HepG2 (cell line): ENCODE measurements around the gene HSPA5. TPM values are rescaled to one million over a fixed set of nuclear protein-coding genes. Genes with fewer than 3 reads are reported as not detected.

Experiments
- BRF2 ChIP-seq: sonication (generic); formaldehyde crosslinking; IDR thresholded peaks from 2 replicates; pipeline ENCODE4 v1.8.1; 2022; ENCODE audit warnings: mild to moderate bottlenecking, missing genetic modification reagents
- DBP ChIP-seq: sonication (generic); formaldehyde crosslinking; IDR thresholded peaks from 2 replicates; pipeline ENCODE4 v1.4.0; 2020; ENCODE audit warnings: missing genetic modification reagents; ENCODE audit errors: not compliant biosample characterization
- ELF4 ChIP-seq: sonication (generic); formaldehyde crosslinking; IDR thresholded peaks from 2 replicates; pipeline ENCODE4 v1.5.0; 2020; ENCODE audit warnings: missing genetic modification reagents, mild to moderate bottlenecking, moderate library complexity, borderline replicate concordance
- FOXJ3 ChIP-seq: sonication (generic); formaldehyde crosslinking; IDR thresholded peaks from 2 replicates; pipeline ENCODE4 v1.4.0; 2020; ENCODE audit warnings: missing genetic modification reagents, mild to moderate bottlenecking, borderline replicate concordance
- GTF3A ChIP-seq: sonication (generic); formaldehyde crosslinking; conservative IDR thresholded peaks from 2 replicates; pipeline ENCODE4 v1.4.0; 2020; ENCODE audit warnings: mild to moderate bottlenecking, missing genetic modification reagents
- HES4 ChIP-seq: sonication (generic); formaldehyde crosslinking; IDR thresholded peaks from 2 replicates; pipeline ENCODE4 v1.9.0; 2021; ENCODE audit warnings: mild to moderate bottlenecking, missing genetic modification reagents, borderline replicate concordance
- HMG20A ChIP-seq: IDR thresholded peaks from 2 replicates; pipeline ENCODE4 v1.6.1; 2016; ENCODE audit warnings: borderline replicate concordance
- IRF2 ChIP-seq: IDR thresholded peaks from 2 replicates; pipeline ENCODE4 v1.6.1; 2018; ENCODE audit warnings: missing genetic modification reagents, missing compliant biosample characterization
- IRF9 ChIP-seq: sonication (generic); formaldehyde crosslinking; IDR thresholded peaks from 2 replicates; pipeline ENCODE4 v1.8.0; 2022; ENCODE audit warnings: missing genetic modification reagents, mild to moderate bottlenecking, borderline replicate concordance
- MBNL3 ChIP-seq: fragments of 250-450 bp; sonication (Bioruptor Pico); conservative IDR thresholded peaks from 2 replicates; pipeline ENCODE4 v1.8.0; 2022; ENCODE audit warnings: mild to moderate bottlenecking, inconsistent platforms
- NR2F2 ChIP-seq: IDR thresholded peaks from 2 replicates; pipeline ENCODE4 v1.6.1; 2012; ENCODE audit warnings: low read depth, inconsistent platforms, borderline replicate concordance
- RNF219 ChIP-seq: sonication (generic); formaldehyde crosslinking; IDR thresholded peaks from 2 replicates; pipeline ENCODE4 v1.5.0; 2020; ENCODE audit warnings: mild to moderate bottlenecking, missing genetic modification reagents
- TBP ChIP-seq: sonication (generic); formaldehyde crosslinking; IDR thresholded peaks from 2 replicates; pipeline ENCODE4 v1.5.0; 2020; ENCODE audit warnings: missing genetic modification reagents
- TCF12 ChIP-seq, 2 experiments: fragments of 450-650 bp in 1 of 2; sonication (generic) in 1 of 2; formaldehyde crosslinking in 1 of 2; IDR thresholded peaks; 2 replicates each; pipeline versions ENCODE4 v1.6.1 to v1.8.0; 2017 to 2022; ENCODE audit warnings: antibody characterized with exemption in 1 of 2, mild to moderate bottlenecking in 1 of 2, missing genetic modification reagents in 1 of 2, moderate library complexity in 1 of 2
- TSC22D2 ChIP-seq: sonication (generic); formaldehyde crosslinking; IDR thresholded peaks from 2 replicates; pipeline ENCODE4 v1.5.1; 2020; ENCODE audit warnings: missing genetic modification reagents, mild to moderate bottlenecking, borderline replicate concordance
- ZC3H4 ChIP-seq: sonication (generic); formaldehyde crosslinking; IDR thresholded peaks from 2 replicates; pipeline ENCODE4 v1.4.0; 2020; ENCODE audit warnings: missing genetic modification reagents, borderline replicate concordance
- ZNF33B ChIP-seq: sonication (generic); formaldehyde crosslinking; IDR thresholded peaks from 2 replicates; pipeline ENCODE4 v1.5.1; 2020; ENCODE audit warnings: mild to moderate bottlenecking, missing genetic modification reagents
- ZNF510 ChIP-seq: sonication (generic); formaldehyde crosslinking; IDR thresholded peaks from 2 replicates; pipeline ENCODE4 v1.4.0; 2020; ENCODE audit warnings: low read depth, mild to moderate bottlenecking, missing genetic modification reagents
- ZNF781 ChIP-seq: sonication (generic); formaldehyde crosslinking; IDR thresholded peaks from 2 replicates; pipeline ENCODE4 v1.5.1; 2020; ENCODE audit warnings: borderline replicate concordance, mild to moderate bottlenecking, missing genetic modification reagents; ENCODE audit errors: not compliant biosample characterization
- ZXDC ChIP-seq: sonication (generic); formaldehyde crosslinking; IDR thresholded peaks from 2 replicates; pipeline ENCODE4 v1.5.0; 2020; ENCODE audit warnings: mild to moderate bottlenecking, missing genetic modification reagents
- polyA plus RNA-seq, 8 experiments: library from polyadenylated mRNA; depleted of rRNA in 3 of 8; stranded (reverse) in 7 of 8; unstranded in 1 of 8; fragments of >200 nt; fragmentation: Illumina TruSeq in 4 of 8; extraction: Trizol in 4 of 8; gene quantifications; 2 replicates each; pipeline versions ENCODE4 v1.2.1 to v1.2.3, GENCODE V29; 2011 to 2016; ENCODE audit warnings: low read depth in 4 of 8, missing spikeins in 1 of 8, mixed read lengths in 1 of 8; ENCODE audit not compliant: insufficient read depth in 1 of 8
- total RNA-seq, 5 experiments: library from RNA; depleted of rRNA; stranded (reverse); fragments of >200 nt; fragmentation: Illumina TruSeq; extraction: Trizol; gene quantifications; 2 replicates each; pipeline ENCODE4 v1.2.3, GENCODE V29; 2016; ENCODE audit warnings: low read depth in 1 of 5

HSPA5 gene
- total and polyA plus RNA-seq, 2 of the 13 experiments (the other 11 are each of a cell fraction or from before 2014, with no cell fraction given): 201 to 206 TPM

GRCh38 chr9:125200216-125201047, 40.7 kb downstream of the HSPA5 start, which contains the start of gene RABEPK (continued):
- TF ChIP-seq TCF12 (IDR thresholded peaks at IDR 0.05) (no peak), TCF12 (CRISPR knock-in tag; IDR thresholded peaks at IDR 0.05) (no peak; the same call in 1 of the 2 replicates), RNF219 (0 out of 2 replicates have a peak, but pooled peaks have one; percentile 64), MBNL3 (CRISPR knock-in tag) (no peak), DBP (no peak), HMG20A (no peak), TBP (CRISPR knock-in tag) (no peak), ZXDC (CRISPR knock-in tag) (no peak), NR2F2 (no peak), IRF9 (CRISPR knock-in tag) (no peak; the same call in 1 of the 2 replicates), ELF4 (CRISPR knock-in tag) (peak; percentile 94), ZNF781 (no peak), HES4 (CRISPR knock-in tag) (no peak), TSC22D2 (CRISPR knock-in tag) (peak; percentile 76; the same call in 1 of the 2 replicates), ZNF33B (CRISPR knock-in tag) (peak; percentile 74; the same call in 1 of the 2 replicates), BRF2 (CRISPR knock-in tag) (no peak), ZC3H4 (no peak), IRF2 (CRISPR knock-in tag) (peak; percentile 76), GTF3A (CRISPR knock-in tag) (no peak; the same call in 1 of the 2 replicates), ZNF510 (no peak), FOXJ3 (CRISPR knock-in tag) (0 out of 2 replicates have a peak, but pooled peaks have one; percentile 39)
